ENCODE data around the gene NCAPD2. TPM values are rescaled to one million over a fixed set of nuclear protein-coding genes. Genes with fewer than 3 reads are reported as not detected.

NCAPD2 gene
- total and polyA plus RNA-seq, 7 donors = 3.9 to 13.4 (median 10.1) TPM

DNA sequence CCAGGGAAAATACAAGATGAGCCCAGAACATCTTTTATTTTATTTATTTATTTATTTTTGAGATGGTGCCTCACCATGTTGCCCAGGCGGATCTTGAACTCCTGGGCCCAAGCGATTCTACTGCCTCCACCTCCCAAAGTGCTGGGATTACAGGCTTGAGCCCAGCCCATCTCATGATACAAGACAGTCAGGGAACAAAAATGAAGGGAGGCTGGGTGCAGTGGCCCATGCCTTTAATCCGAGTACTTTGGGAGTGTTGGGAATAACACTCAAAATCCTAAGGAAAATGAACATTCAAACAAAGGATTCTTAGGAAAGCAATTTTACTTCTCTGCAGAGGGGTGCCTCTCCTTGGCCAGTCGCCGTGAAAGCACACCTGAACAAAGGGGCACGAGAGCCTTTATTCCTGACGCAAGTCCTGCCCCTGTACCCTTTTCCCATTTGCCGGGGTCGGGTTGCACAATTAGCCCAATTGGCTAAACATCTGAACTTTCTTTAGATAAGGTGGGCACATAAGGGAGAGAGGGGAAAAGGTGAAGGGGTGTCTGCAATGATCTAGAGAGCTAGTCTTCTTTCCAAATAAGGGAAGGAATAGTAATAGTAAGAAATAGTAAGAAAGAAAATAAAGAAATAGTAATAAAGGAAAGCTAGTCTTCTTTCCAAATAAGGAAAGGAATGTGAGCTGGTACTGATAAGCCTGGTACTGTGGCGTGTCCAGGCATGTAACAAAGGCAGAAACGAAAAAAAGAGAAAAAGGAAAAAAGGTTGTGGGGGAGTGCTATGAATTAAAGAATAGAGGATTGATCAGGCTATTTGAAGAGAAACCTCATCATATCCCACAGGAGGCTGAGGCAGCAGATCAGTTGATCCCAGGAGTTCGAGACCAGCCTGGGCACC is 13.4 kb downstream of the NCAPD2 start:
- intact Hi-C loops (cut with DNase I) = no loop called here
- TF ChIP-seq, protein P1, sequence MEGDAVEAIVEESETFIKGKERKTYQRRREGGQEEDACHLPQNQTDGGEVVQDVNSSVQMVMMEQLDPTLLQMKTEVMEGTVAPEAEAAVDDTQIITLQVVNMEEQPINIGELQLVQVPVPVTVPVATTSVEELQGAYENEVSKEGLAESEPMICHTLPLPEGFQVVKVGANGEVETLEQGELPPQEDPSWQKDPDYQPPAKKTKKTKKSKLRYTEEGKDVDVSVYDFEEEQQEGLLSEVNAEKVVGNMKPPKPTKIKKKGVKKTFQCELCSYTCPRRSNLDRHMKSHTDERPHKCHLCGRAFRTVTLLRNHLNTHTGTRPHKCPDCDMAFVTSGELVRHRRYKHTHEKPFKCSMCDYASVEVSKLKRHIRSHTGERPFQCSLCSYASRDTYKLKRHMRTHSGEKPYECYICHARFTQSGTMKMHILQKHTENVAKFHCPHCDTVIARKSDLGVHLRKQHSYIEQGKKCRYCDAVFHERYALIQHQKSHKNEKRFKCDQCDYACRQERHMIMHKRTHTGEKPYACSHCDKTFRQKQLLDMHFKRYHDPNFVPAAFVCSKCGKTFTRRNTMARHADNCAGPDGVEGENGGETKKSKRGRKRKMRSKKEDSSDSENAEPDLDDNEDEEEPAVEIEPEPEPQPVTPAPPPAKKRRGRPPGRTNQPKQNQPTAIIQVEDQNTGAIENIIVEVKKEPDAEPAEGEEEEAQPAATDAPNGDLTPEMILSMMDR (IDR thresholded peaks at IDR 0.05) = no peak
- Histone ChIP-seq H3K27me3 (ENCODE audit: insufficient read depth in 3 of 3, low read length in 2 of 3) (no peaks in the 10 kb centered on the region), H3K9me3 (no peaks in the 10 kb centered on the region), H3K36me3 (ENCODE audit: insufficient read depth in 1 of 2, low read depth in 1 of 2) (peaks cover 0 to 53% of the 10 kb centered on the region in 2 donors), H3K4me3 (no peak overlapping the region), H3K27ac (no peak overlapping the region), H3K4me1 (no peaks in the 10 kb centered on the region)
- DNase-seq (no peak), ATAC-seq (no peak)
- 92 to 94% (median 92%) methylated on average over 12 of the region's 12 CpGs for WGBS, 3 donors

- Histone ChIP-seq H3K4me1 (no peaks in the 10 kb centered on the region), H3K27ac (no peak overlapping the region), H3K27me3 (ENCODE audit: insufficient read depth in 3 of 3, low read length in 2 of 3) (no peaks in the 10 kb centered on the region), H3K36me3 (ENCODE audit: insufficient read depth in 1 of 2, low read depth in 1 of 2) (peaks cover 0 to 57% of the 10 kb centered on the region in 2 donors), H3K4me3 (no peak overlapping the region), H3K9me3 (no peaks in the 10 kb centered on the region)
- TF ChIP-seq, protein P1 (IDR thresholded peaks at IDR 0.05) = no peak
- no peak for ATAC-seq
- 83 to 88% (median 87%) methylated on average over 7 of the region's 7 CpGs for WGBS, 3 donors
- DNase-seq = no peak
- intact Hi-C loops (cut with DNase I) = no loop called here
These were observed 14.2 kb downstream of the NCAPD2 start for GRCh38 chr12:6508087-6508486.

DNA sequence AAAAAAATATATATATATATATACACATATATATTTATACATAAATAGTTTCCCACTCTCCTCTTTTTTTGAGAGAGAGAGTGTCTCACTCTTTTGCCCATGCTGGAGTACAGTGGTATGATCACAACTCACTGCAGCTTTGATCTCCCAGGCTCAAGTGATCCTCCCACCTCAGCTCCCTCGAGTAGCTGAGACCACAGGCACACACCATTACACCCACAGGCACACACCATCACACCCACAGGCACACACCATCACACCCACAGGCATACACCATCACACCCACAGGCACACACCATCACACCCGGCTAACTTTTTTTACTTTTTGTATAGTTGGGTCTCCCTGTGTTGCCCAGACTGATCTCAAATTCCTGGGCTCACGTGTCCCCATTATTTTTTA is 26.3 kb downstream of the NCAPD2 start:
- Histone ChIP-seq H3K9me3 (no peaks in the 10 kb centered on the region), H3K36me3 (ENCODE audit: insufficient read depth in 1 of 2, low read depth in 1 of 2) (peaks cover 14 to 100% of the 10 kb centered on the region in 2 donors), H3K4me1 (no peaks in the 10 kb centered on the region), H3K27me3 (ENCODE audit: insufficient read depth in 3 of 3, low read length in 2 of 3) (no peaks in the 10 kb centered on the region), H3K27ac (no peak overlapping the region), H3K4me3 (no peak overlapping the region)
- DNase-seq (no peak), ATAC-seq (no peak)
- intact Hi-C loops (cut with DNase I) = no loop called here
- TF ChIP-seq, protein P1 (IDR thresholded peaks at IDR 0.05) = no peak
- WGBS, 3 donors = 84 to 89% (median 84%) methylated on average over 3 of the region's 3 CpGs

DNA sequence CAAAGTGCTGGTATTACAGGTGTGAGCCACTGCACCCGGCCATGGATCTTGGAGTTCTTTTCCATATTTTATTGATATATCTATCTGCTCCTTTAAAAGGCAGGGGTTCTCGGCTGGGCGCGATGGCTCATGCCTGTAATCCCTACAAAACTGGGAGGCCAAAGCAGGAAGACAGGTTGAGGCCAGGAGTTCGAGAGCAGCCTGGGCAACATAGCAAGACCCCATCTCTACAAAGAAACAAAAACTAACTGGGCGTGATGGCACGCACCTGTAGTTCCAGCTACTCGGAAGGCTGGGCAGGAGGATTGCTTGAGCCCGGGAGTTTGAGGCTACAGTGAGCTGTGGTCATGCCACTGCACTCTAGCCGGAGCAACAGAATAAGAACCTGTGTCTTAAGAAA is 28.3 kb downstream of the NCAPD2 start:
- intact Hi-C loops (cut with DNase I) = no loop called here
- Histone ChIP-seq H3K36me3 (ENCODE audit: insufficient read depth in 1 of 2, low read depth in 1 of 2) (peaks cover 21 to 100% of the 10 kb centered on the region in 2 donors), H3K4me3 (no peak overlapping the region), H3K4me1 (no peaks in the 10 kb centered on the region), H3K27ac (no peak overlapping the region), H3K27me3 (ENCODE audit: insufficient read depth in 3 of 3, low read length in 2 of 3) (no peaks in the 10 kb centered on the region), H3K9me3 (no peaks in the 10 kb centered on the region)
- TF ChIP-seq, protein P1 (IDR thresholded peaks at IDR 0.05) = no peak
- ATAC-seq = no peak
- no peak for DNase-seq
- WGBS, 3 donors = 86 to 90% (median 88%) methylated on average over 10 of the region's 10 CpGs

Measured in psoas muscle (tissue), 8 donors.